Kidney epithelial cell (primary cell): ENCODE measurements around the gene TPM4. TPM values are rescaled to one million over a fixed set of nuclear protein-coding genes. Genes with fewer than 3 reads are reported as not detected.

Experiments used
- DNase-seq: peaks from one replicate; pipeline ENCODE4 v3.0.0-alpha.2; 2010; ENCODE audit warnings: low read depth
- H3K27me3 ChIP-seq: 2 replicates; pipeline ENCODE4 v1.6.0; 2011; ENCODE audit warnings: low read length; ENCODE audit not compliant: control insufficient read depth, insufficient read depth
- H3K36me3 ChIP-seq: 2 replicates; pipeline ENCODE4 v1.5.1; 2011; ENCODE audit warnings: low read length; ENCODE audit not compliant: control insufficient read depth, insufficient read depth
- H3K4me3 ChIP-seq: 2 replicates; pipeline ENCODE4 v1.5.1; 2011; ENCODE audit warnings: low read depth, mild to moderate bottlenecking, control low read depth, low read length
- CTCF ChIP-seq: IDR thresholded peaks from 2 replicates; pipeline ENCODE4 v1.5.1; 2011; ENCODE audit warnings: mild to moderate bottlenecking, moderate library complexity, low read length, control low read depth, inconsistent platforms; ENCODE audit not compliant: insufficient read depth, poor library complexity, severe bottlenecking
- total RNA-seq: library from RNA; depleted of rRNA; stranded (reverse); fragments of >200 nt; gene quantifications from 2 replicates; pipeline ENCODE4 v1.2.3, GENCODE V29; 2015

TPM4 gene
- total RNA-seq, 1 donor from 2014 or later: 873 TPM

- no peaks in the 10 kb centered on the region for H3K27me3 ChIP-seq
- H3K36me3 ChIP-seq: no peaks in the 10 kb centered on the region
- no peak overlapping the region for H3K4me3 ChIP-seq
- DNase-seq: no peak
- no peak for TF ChIP-seq CTCF
Measured at GRCh38 chr19:16036397-16036925, 39.8 kb upstream of the TPM4 start.

- Histone ChIP-seq H3K36me3 (no peaks in the 10 kb centered on the region), H3K4me3 (no peak overlapping the region), H3K27me3 (no peaks in the 10 kb centered on the region)
- DNase-seq: no peak
- no peak for TF ChIP-seq CTCF
Measured at GRCh38 chr19:16036941-16037340, 39.4 kb upstream of the TPM4 start.

GRCh38 chr19:16037424-16038195 lies 38.7 kb upstream of the TPM4 start:
- Histone ChIP-seq H3K27me3 (no peaks in the 10 kb centered on the region), H3K36me3 (no peaks in the 10 kb centered on the region), H3K4me3 (no peak overlapping the region)
- no peak for TF ChIP-seq CTCF
- no peak for DNase-seq

- Histone ChIP-seq H3K36me3 (no peaks in the 10 kb centered on the region), H3K4me3 (no peak overlapping the region), H3K27me3 (no peaks in the 10 kb centered on the region)
- DNase-seq: no peak
- TF ChIP-seq CTCF: no peak
Measured at GRCh38 chr19:16038196-16038695, 38.0 kb upstream of the TPM4 start.

GRCh38 chr19:16039081-16039480 lies 37.2 kb upstream of the TPM4 start:
- Histone ChIP-seq H3K4me3 (no peak overlapping the region), H3K36me3 (no peaks in the 10 kb centered on the region), H3K27me3 (no peaks in the 10 kb centered on the region)
- DNase-seq: no peak
- no peak for TF ChIP-seq CTCF
